HTR-8/SVneo (cell line): ENCODE results near the gene IL17RB.

Experiments
- DNase-seq: peaks from one replicate; pipeline ENCODE4 v3.0.0; 2011; ENCODE audit warnings: low spot score, mixed read lengths; ENCODE audit not compliant: insufficient read length
- FAIRE-seq: peaks from 2 replicates; lab custom pipeline; 2011; peaks lifted over from hg19 to GRCh38; lab: Jason Lieb, UNC

The IL17RB gene

DNA sequence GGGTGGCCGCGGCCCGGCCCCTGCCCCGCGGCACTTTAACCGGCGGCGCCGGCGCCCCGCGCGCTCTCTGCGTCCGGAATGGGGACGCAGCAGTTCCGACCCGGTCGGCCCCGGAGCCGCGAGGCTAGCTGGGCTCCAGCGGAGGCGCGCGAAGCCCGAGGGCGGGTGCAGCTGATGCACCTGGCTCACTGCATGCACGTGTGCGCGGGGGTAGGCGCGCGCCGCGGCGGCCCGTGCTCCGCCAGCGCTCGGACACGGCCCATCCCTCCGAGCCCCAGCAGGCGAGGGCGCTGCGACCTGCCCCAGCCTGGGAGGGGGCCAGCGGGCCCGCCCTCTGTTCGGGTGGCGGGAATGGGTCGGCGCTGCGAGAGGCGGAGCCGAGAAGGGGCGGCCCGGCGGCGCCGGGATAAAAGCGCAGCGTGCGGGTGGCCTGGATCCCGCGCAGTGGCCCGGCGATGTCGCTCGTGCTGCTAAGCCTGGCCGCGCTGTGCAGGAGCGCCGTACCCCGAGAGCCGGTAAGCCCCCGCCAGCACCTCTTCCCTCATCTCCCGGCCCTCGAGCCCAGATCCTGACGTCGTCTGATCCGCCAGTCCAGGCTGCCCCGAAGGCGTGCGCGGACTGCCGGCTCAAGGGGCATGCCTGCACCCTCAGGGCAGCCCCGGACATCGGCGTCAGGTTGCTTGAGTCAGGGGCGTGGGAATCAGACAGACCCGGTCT, at the start of gene IL17RB, which contains the start of gene CHDH:
IL17RB (plus strand) TSS at position 435 of the 717 bp plus-strand sequence; CDS start at position 456, 21 bp downstream.
CHDH (minus strand) TSS at position 286 of the 717 bp plus-strand sequence. CDS start 22,411 bp downstream, outside the sequence.
- FAIRE-seq = no peak
- peak; percentile 48 for DNase-seq

DNA sequence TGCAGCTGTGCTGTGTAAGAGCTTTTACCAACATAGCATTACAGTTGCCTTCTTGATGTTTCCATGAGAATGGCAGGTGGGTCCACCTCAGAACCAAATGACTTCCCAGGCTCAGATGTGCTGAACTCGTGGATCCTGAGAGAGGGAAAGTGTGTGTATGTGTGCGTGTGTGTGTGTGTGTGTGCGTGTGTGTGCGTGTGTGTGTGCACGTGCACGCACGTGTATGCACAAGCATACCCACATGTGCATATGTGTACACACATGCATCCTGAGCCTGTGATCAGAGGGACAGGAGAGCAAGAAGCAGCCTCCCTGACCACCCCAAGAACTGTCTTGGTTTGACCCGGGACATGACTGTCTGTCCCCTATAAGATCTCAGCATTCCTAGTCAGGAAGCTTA, 48.2 kb upstream of the IL17RB start:
- FAIRE-seq = peak; percentile 58
- DNase-seq = no peak

- peak; percentile 13 for FAIRE-seq
Measured at GRCh38 chr3:53799338-53799865, 47.0 kb upstream of the IL17RB start.

GRCh38 chr3:53800041-53800906, 46.1 kb upstream of the IL17RB start:
- DNase-seq (no peak), FAIRE-seq (no peak)

More at GRCh38 chr3:53799338-53799865, 47.0 kb upstream of the IL17RB start:
- no peak for DNase-seq

DNA sequence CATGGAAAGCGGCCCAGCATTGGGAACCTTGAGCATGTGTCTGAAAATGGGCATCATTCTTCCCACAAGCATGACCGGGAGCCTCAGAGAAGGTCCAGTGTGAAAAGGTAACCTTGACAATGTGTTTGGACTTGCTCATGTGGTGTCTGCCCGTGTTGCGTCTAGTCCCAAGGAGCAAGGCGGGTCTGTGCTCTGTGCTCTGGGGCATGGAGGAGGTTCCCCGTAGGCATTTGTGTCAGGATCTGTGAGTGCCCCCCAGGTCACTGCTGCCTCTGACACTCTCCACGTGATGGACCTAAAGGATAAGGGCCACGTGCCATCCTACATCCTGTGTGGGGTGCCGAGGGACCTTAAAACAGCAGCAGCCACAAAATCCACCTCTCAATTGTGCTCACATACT, 45.0 kb upstream of the IL17RB start:
- FAIRE-seq (no peak), DNase-seq (no peak)

GRCh38 chr3:53802256-53802880, 44.0 kb upstream of the IL17RB start:
- DNase-seq (no peak), FAIRE-seq (no peak)

- FAIRE-seq = no peak
- DNase-seq = no peak
Measured at GRCh38 chr3:53803124-53803815, 43.1 kb upstream of the IL17RB start.

DNA sequence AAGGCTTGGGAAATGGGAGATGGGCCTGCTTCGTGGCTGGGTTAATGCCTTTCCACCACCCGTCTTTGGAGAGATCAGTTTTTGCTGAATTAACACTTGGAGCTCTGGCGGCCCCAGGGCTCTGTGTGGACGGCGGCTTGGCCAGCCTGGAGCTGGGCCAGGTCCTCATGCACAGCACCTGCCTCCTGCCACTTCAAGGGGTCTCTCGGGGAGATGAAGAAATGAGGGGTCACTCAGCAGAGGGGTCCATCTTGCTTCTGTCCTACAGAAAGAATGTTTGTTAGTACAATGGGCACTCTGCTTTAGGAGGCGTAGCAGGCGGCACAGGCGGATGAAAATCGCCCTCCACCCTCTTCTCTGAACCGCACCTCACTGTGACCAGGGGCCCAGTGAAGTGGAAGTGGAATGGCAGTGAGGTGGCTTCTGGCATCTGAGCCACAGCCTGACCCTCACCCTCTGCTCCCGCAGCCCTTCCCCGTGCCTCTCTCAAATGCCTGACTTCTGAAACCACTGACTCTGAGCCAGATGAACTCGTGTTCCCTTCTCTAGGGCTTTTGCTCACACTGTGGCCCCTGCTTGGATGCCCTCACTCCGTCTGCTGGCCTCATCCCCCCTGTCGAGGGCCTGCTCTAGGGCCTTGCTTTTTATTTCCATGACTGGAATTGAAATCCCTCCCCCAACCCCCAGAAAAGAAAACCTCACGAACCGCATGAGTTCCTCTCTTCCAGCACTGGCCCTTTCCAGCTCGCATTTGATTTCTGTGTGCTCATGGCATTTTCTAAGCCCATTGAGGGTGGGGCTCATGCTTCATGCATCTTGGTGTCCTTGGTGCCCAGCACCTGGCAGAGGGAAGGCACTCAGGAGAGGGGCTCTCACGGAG, 42.3 kb upstream of the IL17RB start:
- no peak for DNase-seq
- FAIRE-seq = no peak

DNA sequence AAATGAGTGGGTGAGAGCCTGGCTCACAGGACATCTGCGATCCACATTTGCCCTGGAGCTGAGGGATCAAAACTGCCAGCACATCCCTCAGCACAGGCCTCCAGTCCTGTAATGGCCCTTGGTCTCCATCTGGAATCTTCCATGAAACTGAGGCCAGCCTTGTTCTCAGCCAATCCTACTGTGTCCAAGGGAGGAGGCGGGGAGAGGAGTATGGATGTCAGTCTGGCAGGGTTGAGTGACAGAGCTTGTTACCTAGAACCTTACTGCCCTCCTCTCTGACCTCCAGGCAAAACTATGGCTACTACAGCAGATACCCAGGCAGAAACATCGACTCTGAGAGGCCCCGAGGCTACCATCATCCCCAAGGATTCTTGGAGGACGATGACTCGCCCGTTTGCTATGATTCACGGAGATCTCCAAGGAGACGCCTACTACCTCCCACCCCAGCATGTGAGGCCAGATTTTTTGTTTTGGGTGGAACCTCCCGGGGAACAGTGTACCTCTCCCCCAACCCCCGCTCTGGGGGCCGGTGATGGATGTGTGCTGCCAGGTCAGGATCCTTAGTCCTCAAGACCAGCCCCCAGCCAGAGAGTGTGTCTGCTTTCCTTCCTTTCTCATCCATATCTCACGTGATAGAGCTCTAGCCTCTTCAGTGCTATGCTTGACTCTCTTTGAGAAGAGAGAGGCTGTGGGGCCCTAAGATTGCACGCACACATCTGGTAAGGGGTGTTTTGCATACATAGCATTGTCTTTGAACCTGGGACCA, 41.5 kb upstream of the IL17RB start:
- FAIRE-seq (no peak), DNase-seq (peak; percentile 77)

GRCh38 chr3:53805463-53806159, 40.8 kb upstream of the IL17RB start:
- DNase-seq = no peak
- no peak for FAIRE-seq

- FAIRE-seq (peak; percentile 51), DNase-seq (no peak)
Measured at GRCh38 chr3:53806182-53807116, 39.9 kb upstream of the IL17RB start.

- DNase-seq (no peak), FAIRE-seq (no peak)
Measured at GRCh38 chr3:53807117-53807810, 39.1 kb upstream of the IL17RB start.

GRCh38 chr3:53808496-53808895, 37.9 kb upstream of the IL17RB start:
- FAIRE-seq (no peak), DNase-seq (no peak)

GRCh38 chr3:53809267-53809666, 37.1 kb upstream of the IL17RB start:
- FAIRE-seq = no peak
- DNase-seq = no peak

- DNase-seq (no peak), FAIRE-seq (no peak)
Measured at GRCh38 chr3:53809764-53810400, 36.5 kb upstream of the IL17RB start.
